ENCODE measurements around the gene IHH.

The IHH gene

DNA sequence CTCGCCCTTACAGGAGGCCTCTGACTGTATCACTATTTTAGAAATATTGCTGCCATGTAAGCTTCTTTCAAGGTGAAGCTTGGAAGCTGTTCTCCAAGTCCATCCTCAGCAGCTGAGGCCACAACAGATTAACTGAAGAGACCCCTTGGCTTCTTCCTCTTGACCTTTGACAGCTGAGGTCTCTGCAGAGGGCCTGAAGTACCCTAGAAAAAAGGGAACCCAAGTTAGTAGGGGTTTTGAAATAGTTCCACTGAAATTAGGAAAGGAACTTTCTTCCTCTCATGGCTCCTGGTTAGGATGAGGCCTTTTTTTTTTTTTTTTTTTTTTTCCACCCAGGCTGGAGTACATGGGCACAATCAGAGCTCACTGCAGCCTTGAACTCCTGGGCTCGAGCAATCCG lies 15.5 kb upstream of the IHH start:
- DNase-seq (ENCODE audit: low read depth, low spot score) = no peak

DNA sequence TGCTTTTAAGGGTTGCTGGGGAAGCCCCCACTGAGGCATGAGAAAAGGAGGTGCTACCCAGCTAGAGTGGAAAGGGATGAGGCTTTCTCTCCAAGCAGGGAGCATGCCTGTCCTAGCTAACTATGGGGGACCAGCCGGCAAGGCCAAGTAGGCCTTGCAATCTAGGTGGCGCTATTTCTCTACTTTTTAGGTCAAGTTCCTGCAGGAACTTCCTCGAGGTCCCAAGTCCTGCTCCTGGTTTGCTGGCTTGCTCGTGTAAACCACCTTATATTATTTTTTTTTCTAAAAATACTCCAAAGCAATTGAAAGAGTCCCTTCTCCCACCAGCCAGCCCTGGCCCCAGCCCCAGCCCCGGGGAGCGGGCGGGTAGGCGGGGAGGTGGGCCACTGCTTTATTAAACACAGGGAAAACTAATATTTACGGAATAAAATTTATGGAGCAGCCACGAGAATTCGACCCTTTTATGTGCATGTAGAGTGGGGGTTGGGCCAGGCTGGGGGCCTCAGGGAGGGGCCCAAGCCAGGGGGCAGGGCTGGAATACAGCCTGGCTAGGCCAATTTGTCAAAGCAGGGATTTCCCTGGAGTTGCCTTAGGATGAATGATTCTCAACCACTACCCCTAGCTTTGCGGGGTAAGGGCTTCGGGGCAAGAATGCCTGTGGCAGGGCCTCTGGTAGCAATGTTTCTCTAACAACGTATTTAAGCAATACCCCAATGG lies 12.8 kb upstream of the IHH start:
- peak; percentile 74 for DNase-seq (ENCODE audit: low read depth, low spot score)

DNA sequence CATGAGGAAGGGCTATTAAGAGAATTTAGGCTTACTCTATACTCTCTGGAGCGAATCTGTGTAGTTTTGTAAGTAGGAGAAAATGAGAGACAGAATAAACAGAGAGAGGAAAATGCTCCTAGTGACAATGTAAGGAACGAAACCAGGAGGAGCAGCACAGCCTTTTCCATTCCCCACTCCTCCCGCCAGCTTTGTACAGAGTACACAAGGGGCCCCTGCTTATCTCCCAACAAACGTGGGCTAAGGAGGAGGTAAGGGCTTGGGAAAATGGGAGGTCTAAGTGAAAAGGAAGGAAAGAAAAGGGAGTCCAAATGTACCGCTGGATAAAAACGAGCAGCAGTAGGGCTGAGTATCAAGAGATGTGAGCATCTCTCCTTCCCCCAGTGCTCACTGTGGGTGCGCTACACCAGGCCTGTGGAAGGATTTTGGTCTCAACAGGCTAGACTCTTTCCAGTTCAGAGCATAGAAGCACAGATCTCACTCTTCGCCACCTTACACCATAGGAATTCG lies 12.1 kb upstream of the IHH start:
- DNase-seq (ENCODE audit: low read depth, low spot score) = no peak

DNA sequence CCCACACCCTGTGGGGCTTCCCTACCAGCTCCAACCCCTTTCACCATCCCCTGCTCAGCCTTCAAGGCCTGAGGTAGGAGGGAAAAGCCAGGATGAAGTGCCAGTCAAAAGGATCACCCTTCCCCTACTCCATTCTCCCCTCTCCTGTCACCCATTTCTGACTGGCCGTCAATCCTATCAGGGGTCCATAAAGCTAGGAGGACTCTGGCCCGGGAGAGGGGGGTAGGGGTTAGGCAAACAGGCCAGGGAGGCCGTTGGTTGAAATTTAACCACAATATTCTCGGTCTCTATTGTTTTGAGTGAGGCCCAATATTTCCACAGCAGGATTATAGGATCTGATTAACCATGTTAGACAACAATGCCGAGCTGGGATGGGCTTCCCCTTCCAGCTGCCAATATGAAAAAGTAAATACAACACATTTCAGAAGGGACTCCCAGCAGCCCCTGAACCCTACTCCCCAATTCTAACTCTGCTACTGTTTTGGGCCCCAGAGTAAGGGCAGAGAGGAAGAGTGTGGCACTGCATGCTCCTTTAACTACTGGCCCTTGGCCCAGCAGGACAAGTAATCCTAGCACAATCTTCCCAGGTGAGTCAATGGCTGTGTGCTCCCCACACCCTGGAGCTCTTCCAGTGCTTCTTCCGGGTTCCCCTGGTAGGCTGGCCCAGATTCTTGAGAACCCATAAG lies 10.6 kb upstream of the IHH start:
- DNase-seq (ENCODE audit: low read depth, low spot score) = no peak

DNA sequence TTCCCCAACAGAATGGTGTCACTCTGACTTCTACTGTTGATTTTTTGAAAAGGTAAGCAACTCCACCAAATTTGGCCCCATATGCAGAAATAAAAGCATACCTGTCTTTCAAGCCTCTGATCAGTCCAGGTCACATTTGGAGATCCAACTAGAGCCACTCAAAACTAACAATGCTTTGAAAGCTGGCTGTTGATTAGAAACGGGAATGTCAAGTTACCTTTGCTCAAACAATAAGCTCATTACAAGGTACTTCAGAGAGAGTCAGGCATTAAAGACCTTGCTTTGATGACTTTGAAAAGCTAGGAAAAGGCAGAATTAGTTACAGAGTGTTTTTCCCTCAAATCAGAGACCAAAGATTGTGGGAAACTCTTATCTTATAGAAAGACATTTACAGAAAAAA lies 4.8 kb upstream of the IHH start:
- no peak for DNase-seq (ENCODE audit: low read depth, low spot score)

DNA sequence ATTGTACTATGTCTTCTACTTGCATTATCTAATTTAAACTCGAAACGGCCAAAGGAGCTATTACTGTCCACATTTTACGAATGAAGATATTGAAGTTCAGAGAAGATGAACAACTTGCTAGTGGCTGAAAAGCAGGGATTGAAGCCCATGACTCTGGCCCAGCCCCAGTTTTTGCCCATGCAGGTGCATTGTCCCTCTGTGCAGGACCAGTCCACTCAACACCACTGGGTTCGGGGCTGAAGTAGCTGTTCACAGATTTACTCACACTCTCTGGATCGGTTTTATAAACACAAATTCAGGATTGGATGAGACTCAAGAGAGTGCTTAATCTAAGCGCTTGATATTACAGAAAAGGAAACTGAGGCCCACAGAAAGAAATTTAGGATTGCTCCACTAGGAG lies 1.4 kb upstream of the IHH start:
- DNase-seq (ENCODE audit: low read depth, low spot score) = no peak

DNA sequence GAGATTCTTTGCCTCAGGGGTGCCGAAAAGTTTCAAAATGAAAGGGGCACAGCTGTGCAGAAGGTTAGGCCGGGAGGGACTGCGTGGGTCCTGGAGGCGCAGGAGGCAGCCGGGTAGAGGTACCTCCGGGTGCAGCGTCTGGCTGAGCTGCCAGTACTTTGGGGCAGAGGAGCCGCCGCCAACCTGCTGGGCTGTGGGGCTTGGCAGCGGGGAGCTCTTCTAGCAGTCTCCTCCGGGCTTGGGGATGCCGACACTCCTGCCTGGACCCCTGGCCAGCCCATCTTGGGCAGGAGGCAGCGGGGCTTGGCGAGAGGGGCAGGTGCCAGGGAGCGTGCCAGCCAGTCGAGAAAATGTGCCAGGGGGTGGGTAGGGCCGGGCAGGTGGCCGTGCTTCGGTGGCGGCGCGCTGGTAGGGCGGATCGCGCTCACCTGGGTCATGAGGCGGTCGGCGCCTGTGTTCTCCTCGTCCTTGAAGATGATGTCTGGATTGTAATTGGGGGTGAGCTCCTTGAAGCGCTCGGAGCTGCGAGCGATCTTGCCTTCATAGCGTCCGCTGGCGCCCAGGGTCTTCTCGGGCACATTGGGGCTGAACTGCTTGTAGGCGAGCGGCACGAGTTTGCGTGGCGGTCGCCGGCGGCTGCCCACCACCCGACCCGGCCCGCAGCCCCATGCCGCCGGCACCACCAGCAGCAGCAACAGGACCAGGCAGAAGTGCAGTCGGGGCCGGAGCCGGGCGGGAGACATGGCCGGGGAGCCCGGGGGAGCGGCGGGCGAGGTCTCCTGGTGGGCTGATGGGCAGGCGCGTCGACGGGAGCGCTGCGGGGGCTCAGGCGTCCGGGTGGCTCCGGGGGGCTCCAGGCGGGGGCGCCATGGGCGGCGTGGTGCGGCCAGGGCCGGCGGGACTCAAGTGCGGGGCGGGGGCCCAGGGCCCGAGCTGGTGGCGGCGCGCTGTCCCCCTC lies 717 bp downstream of the IHH start:
- peak; percentile 34 for DNase-seq (ENCODE audit: low read depth, low spot score)

DNA sequence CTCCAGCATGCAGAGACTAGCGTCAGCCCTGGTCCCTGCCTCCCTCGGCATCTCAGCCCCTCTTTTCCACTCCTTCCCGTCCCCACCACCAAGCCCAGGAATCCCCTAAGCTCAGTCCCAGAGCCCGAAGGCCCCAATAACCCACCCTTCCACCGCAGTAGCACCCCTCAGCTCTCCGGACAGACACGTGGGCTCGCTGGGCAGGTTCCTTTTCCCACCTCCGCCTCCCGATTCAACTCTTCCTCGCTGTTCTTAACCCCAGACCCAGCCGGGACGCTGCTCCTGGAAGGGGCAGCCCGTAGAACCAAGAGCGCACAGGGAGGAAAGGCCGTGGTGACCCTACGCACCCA lies 1.4 kb downstream of the IHH start:
- peak; percentile 29 for DNase-seq (ENCODE audit: low read depth, low spot score)

DNA sequence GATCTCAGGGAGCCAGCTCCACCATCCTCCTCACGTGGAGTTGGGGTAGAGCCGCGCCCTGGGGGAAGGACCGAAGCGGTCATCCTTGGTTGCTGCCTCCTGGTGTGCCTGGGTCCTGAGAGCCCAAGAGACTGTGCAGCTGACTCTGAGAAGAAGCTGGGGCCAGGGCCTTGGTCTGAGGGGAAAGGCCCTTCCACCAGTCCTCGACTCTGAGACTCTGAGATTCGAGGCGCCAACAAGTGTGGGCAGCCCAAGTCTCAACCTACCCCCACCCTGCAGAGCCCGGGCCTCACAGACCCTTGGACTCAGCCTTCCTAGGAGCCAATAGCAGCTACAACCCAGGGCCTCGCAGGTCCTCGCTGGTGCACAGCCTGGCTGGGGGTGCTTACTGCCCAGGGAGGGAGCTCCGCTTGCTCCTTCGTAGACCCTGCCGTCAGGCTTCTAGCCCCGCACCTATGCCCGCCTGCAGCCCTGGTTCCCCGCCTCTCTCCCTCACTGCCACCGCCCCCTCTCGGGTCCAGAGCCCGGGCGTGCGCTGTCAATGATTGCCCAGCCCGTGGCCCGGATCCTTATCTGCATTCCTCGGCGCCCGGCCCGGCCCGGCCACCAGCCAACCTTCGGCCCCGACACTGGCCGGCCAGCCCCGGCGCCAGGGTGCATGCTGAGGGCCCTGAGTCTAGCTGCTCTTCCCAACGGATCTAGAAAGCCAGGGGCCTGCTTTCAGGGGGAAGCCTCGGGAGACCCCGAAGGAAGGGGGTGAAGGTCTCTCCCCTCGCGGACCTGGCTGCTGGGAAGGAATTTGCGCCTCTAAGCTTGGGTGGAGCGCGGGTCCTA lies 2.0 kb downstream of the IHH start:
- DNase-seq (ENCODE audit: low read depth, low spot score) = peak; percentile 37

DNA sequence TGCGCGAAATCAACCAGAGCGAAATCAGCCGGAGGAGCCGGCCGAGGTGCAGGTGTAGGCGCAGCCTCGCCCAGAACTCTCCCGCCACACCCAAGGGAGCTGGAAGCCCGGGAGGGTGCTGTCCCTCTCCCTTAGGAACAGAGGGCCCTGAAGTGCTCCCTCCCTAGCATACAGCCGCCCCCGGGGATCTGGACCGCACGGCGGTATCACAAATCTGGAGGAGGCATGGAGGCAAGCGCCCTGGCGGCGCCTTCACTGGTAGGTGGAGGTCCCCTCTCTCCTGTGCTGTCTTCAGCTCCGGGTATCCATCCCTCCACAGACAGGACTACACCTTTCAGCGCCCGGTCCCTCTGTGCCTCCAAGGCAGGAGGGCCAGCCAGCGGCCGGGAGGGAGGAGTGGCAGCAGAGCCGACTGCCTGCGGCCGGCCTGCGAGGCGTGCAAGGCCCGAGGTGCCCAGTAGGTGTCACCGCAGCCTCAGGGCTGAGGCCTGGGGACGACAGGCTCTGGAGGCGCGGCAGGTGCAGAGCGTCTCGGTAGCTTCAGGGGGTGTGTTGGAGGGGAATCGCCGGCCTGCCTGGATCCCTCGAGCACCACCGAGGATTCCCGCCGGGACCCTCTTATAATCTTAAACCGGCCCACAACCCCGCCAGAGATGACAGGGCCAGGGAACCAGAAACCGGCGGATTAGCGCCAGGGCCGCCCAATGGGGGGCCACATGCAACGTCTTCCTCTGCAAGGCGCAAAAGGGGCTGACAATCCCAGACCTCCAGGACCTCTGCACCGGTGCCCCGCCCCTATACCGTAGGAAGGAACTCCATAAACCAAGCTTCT lies 2.8 kb downstream of the IHH start:
- DNase-seq (ENCODE audit: low read depth, low spot score) = peak; percentile 82

DNA sequence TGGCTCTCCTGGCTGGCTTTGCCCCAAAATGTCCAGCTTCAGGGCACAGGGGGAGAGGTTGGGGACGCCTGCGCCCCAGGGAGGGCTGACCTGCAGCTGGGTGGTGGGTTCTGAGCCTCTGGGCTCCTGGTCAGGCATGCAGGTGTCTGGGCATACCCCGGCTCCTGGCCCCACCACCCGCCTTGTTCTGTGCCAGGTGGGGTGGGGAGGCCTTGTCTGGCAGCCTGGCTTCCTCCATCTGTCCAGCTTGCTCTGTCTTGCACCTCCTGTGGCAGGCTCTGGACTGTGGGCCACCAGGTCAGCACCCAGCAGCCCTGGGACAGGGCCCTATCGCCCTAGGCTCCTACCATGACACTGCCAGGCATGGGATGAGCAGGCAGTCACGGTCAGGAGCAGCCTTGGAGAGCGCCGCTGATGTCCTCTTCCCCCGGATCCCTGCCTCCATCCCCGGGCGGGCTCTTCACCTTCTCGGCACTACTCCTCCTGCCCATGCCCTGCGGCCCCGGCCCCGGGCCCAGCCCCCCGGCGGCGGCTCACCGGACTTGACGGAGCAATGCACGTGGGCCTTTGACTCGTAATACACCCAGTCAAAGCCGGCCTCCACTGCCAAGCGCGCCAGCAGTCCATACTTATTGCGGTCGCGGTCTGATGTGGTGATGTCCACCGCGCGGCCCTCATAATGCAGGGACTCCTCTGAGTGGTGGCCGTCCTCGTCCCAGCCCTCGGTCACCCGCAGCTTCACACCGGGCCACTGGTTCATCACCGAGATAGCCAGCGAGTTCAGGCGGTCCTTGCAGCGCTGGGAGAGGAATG lies 3.6 kb downstream of the IHH start:
- DNase-seq (ENCODE audit: low read depth, low spot score) = no peak

DNA sequence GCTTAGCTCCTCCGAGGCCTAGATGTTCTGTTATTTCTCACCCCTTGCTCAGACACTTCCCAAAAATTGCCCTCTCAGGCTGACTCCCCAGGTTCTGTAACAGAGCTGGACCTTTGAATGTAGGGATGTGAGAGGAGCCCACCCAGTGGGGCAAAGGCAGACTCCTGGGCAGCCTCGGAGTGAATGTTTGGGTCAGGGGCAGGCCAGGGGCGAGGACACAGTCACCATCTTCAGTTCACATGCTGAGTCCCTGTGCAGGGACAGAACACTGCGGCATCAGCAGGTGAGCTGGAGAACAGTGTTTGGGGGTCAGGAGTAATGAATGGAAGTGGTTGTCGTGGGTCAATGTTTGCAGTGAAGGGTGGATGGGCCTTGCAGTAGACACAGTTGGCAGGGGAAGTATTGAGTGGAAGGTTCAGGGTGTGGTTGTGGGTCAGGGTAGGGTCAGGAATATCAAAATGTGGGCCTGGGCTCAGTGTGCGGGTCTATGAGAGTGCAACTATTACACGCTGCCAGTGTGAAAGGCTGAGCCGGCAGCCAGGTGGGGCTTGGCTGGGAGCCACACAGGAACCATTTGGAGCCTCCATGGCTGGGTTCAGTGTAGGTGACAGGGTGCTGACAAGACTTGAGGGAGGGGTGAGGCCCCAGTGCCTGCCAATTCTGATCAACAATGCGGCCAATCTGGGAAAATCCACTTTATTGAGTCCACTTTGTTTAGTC lies 4.4 kb downstream of the IHH start:
- no peak for DNase-seq (ENCODE audit: low read depth, low spot score)

DNA sequence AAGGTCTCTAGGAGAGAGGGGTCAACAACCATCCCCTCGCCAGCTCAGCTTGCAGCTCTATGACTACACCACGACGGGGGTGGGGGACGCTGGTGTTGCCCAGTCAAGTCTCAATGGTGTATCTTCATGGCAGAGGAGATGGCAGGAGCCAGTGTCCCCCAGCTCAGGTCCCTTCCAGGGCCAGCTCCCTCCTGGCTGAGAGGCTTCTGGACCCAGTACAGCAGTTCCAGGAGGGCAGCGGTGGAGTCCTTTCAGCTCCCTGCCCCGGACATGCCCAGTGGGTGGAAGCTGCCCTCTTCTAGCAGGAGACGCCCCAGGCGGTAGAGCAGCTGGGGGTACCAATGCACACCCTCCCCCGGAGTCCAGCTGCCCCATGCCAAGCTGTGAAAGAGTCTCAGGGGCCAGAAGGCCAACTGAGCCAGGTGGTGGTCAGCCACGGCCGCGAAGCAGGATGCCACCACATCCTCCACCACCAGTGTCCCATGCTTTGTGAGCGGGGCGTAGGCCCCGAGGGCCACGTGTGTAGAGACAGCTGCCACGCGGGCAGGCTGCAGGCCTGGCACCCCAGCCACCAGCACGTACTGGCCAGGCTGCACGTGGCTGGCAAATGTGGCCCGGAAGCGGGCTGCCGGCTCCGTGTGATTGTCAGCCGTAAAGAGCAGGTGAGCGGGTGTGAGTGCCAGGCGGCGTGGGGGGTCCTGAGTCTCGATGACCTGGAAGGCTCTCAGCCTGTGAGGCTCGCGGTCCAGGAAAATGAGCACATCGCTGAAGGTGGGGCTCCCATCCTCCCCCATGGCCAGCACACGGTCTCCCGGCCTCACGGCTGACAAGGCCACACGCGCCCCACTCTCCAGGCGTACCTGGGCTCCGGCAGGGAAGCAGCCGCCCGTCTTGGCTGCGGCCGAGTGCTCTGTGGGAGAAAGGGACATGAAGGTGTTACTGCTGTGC lies 5.5 kb downstream of the IHH start:
- no peak for DNase-seq (ENCODE audit: low read depth, low spot score)

DNA sequence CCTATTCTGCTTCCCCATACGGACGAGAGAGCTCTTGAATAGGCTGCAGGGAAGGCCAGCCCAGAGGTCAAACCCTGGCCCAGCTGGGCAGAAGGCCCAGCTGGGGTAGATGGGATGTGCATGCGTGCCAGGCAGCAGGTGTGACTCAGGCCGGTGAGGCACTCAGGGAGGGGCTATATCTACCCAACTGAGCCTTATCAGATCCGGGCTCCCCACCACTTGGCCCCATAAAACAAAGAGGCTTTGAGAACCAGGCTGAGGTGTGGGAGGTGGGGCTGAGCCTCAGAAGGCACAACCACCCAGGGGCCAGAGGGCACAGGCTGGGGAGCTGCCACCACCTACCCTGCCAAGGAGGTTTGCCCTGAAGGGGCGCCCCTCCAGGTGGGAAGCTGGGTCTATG lies 11.4 kb downstream of the IHH start:
- no peak for DNase-seq (ENCODE audit: low read depth, low spot score)

DNA sequence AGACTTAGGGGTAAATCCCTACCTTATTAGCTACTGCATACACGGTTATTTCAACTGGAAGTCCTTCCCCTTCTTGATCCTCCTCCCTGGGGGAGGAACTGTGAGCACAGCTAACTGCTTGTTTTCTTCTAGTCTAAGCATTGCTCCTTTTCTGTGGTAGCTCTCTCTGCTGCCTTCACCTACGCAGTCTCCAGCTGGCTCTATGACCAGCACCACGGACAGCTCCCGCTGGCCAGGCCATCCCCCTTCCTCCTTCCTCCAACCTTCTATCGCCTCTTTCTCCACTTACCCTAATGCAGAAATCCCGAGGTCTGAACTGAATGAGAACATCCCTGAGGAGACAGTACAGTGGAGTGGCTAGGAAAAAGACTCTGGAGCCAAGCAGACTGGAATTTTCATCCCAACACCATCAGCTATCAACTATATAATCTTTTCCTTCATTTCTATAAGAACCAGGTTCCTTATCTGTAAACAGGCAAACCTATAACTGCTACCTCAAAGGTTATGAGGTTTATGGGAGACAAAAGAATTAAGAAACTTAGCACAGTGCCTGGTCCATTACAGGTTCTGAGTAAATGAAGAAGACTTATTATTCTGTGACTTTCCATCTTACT lies 14.7 kb downstream of the IHH start:
- DNase-seq (ENCODE audit: low read depth, low spot score) = peak; percentile 83

DNA sequence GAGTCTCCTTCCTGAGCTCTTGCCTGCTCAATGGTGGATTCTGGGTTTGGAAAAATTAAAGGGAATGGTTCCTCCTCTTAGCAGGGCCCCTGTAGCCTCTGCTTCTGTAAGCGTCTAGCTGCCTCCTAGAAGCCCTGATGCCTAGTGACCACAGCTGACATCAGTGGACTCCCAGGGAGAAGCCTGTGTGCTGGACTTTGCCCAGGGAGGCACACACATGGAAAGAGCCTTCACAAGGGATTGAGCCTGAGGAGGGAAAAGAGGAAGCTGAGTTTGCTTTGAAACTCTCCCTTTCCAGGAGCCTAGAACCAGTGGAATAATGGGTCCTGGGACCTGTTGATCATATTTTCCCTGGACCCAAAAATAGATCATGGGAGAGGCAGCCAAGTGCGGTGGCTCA lies 18.0 kb downstream of the IHH start:
- no peak for DNase-seq (ENCODE audit: low read depth, low spot score)

DNA sequence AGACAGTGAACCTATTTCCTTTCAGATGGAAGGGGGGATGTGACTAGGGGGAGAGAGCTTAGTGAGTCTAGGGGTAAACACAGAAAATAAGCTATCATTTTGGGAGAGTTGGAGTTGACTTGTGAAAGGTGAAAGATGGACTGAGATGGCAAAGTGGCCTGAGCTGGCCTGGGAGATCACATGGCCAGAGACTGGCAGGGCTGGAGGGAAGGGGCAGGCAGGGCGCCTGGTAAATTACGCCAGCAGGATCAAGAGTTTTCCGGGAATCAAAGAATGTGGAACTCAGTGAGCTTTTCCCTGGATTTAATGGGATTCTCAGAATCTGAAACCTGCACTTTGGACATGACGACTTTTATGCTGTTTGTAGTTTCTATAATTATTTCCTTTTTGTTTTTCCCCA lies 18.6 kb downstream of the IHH start:
- DNase-seq (ENCODE audit: low read depth, low spot score) = no peak
